IMR-90 (cell line): ENCODE measurements around the gene NOS1AP. TPM values are rescaled to one million over a fixed set of nuclear protein-coding genes. Genes with fewer than 3 reads are reported as not detected.

Experiments used
- ATAC-seq: fragments of 200-7000 bp; cut with Tn5 transposase; 2 replicates; pipeline ENCODE4 v1.9.1; 2020; ENCODE audit warnings: low read depth, mild to moderate bottlenecking, moderate library complexity
- BruUV-seq: library from RNA; stranded (reverse); fragments of 400-500 nt; replicated peaks from 2 replicates; lab custom pipeline; 2021; lab: Mats Ljungman, UMichigan
- CTCF ChIA-PET: fragments of 300-600 bp; formaldehyde crosslinking; extraction: SDS; loops from one replicate; lab custom pipeline; 2021; ENCODE audit warnings: antibody characterized with exemption; lab: Yijun Ruan, JAX
- POLR2A ChIA-PET: fragments of 300-600 bp; sonication (Branson Sonifier 250); formaldehyde crosslinking; loops from one replicate; lab custom pipeline; 2022; ENCODE audit warnings: antibody characterized with exemption; ENCODE audit not compliant: unreplicated experiment; lab: Charles Lee
- DNase-seq: peaks from one replicate; pipeline ENCODE4 v3.0.0; 2013
- H2AFZ ChIP-seq: replicated peaks from 2 replicates; pipeline ENCODE3; 2013; ENCODE audit warnings: low read length, mild to moderate bottlenecking; ENCODE audit not compliant: poor library complexity
- H2AK5ac ChIP-seq: 2 replicates; pipeline ENCODE4 v1.6.1; 2013; ENCODE audit warnings: low read depth, low read length, inconsistent platforms
- H2AK9ac ChIP-seq: replicated peaks from 2 replicates; pipeline ENCODE3; 2013; ENCODE audit warnings: mild to moderate bottlenecking, low read depth, low read length, moderate library complexity; ENCODE audit not compliant: poor library complexity
- H2BK120ac ChIP-seq: 2 replicates; pipeline ENCODE4 v1.6.1; 2013; ENCODE audit warnings: low read depth, low read length, inconsistent platforms
- H2BK15ac ChIP-seq: 3 replicates; pipeline ENCODE4 v1.6.1; 2013; ENCODE audit warnings: low read depth, low read length, inconsistent platforms
- H2BK20ac ChIP-seq: 2 replicates; pipeline ENCODE4 v1.6.1; 2013; ENCODE audit warnings: low read depth, mild to moderate bottlenecking, inconsistent platforms, low read length, moderate library complexity
- H2BK5ac ChIP-seq: 2 replicates; pipeline ENCODE4 v1.6.1; 2013; ENCODE audit warnings: mild to moderate bottlenecking, low read depth, low read length, inconsistent platforms; ENCODE audit not compliant: poor library complexity, severe bottlenecking
- H3K14ac ChIP-seq: replicated peaks from 2 replicates; pipeline ENCODE4 v1.6.1; 2013; ENCODE audit warnings: low read depth, low read length, inconsistent platforms
- H3K18ac ChIP-seq: 2 replicates; pipeline ENCODE4 v1.6.1; 2013; ENCODE audit warnings: low read depth, low read length, control low read depth
- H3K23ac ChIP-seq: 2 replicates; pipeline ENCODE4 v1.6.1; 2013; ENCODE audit warnings: low read depth, low read length, inconsistent platforms
- H3K27ac ChIP-seq: 2 replicates; pipeline ENCODE4 v1.5.1; 2013; ENCODE audit warnings: mild to moderate bottlenecking, control low read depth, low read length; ENCODE audit not compliant: insufficient read depth
- H3K27me3 ChIP-seq: 2 replicates; pipeline ENCODE4 v1.6.1; 2013; ENCODE audit warnings: low read length; ENCODE audit not compliant: control insufficient read depth, insufficient read depth
- H3K36me3 ChIP-seq: 2 replicates; pipeline ENCODE4 v1.6.1; 2013; ENCODE audit warnings: low read length, mixed read lengths; ENCODE audit not compliant: control insufficient read depth, insufficient read depth
- H3K4ac ChIP-seq: 2 replicates; pipeline ENCODE4 v1.6.1; 2013; ENCODE audit warnings: low read depth, low read length, inconsistent platforms
- H3K4me1 ChIP-seq: 2 replicates; pipeline ENCODE4 v1.6.1; 2013; ENCODE audit warnings: low read length, mixed read lengths; ENCODE audit not compliant: control insufficient read depth, insufficient read depth
- H3K4me2 ChIP-seq: 2 replicates; pipeline ENCODE4 v1.6.1; 2013; ENCODE audit warnings: low read depth, mild to moderate bottlenecking, control low read depth, low read length, moderate library complexity
- H3K4me3 ChIP-seq: 2 replicates; pipeline ENCODE4 v1.5.1; 2013; ENCODE audit warnings: low read depth, mild to moderate bottlenecking, control low read depth, low read length, moderate library complexity; ENCODE audit not compliant: insufficient read depth
- H3K56ac ChIP-seq: 2 replicates; pipeline ENCODE4 v1.6.1; 2013; ENCODE audit warnings: low read length, inconsistent platforms; ENCODE audit not compliant: insufficient read depth; ENCODE audit errors: extremely low read depth
- H3K79me1 ChIP-seq, 2 experiments: 2 replicates each; pipeline ENCODE4 v1.6.1; 2013; ENCODE audit warnings: low read length in 2 of 2, inconsistent platforms in 1 of 2, low read depth in 1 of 2
- H3K9ac ChIP-seq: 2 replicates; pipeline ENCODE4 v1.6.1; 2013; ENCODE audit warnings: low read depth, low read length, control low read depth
- H3K9me1 ChIP-seq: 2 replicates; pipeline ENCODE4 v1.6.1; 2013; ENCODE audit warnings: low read length, inconsistent platforms; ENCODE audit not compliant: insufficient read depth
- H3K9me3 ChIP-seq: 2 replicates; pipeline ENCODE4 v1.6.1; 2013; ENCODE audit warnings: low read length; ENCODE audit not compliant: control insufficient read depth, insufficient read depth
- H4K20me1 ChIP-seq: 2 replicates; pipeline ENCODE4 v1.6.1; 2013; ENCODE audit warnings: low read length, inconsistent platforms; ENCODE audit not compliant: insufficient read depth
- H4K5ac ChIP-seq: 2 replicates; pipeline ENCODE4 v1.6.1; 2013; ENCODE audit warnings: mild to moderate bottlenecking, low read depth, low read length, control low read depth
- H4K8ac ChIP-seq, 2 experiments: 2 replicates each; pipeline ENCODE4 v1.6.1; 2013; ENCODE audit warnings: low read depth in 2 of 2, low read length in 2 of 2, control low read depth in 1 of 2, inconsistent platforms in 1 of 2
- H4K91ac ChIP-seq: 2 replicates; pipeline ENCODE4 v1.6.1; 2013; ENCODE audit warnings: low read depth, low read length, inconsistent platforms; ENCODE audit not compliant: insufficient read depth
- BHLHE40 ChIP-seq: fragments of 150-350 bp; IDR thresholded peaks from 2 replicates; pipeline ENCODE4 v1.6.1; 2016; ENCODE audit warnings: mild to moderate bottlenecking, low read depth, low read length
- CEBPB ChIP-seq: IDR thresholded peaks from 2 replicates; pipeline ENCODE4 v1.6.1; 2012; ENCODE audit warnings: low read depth, low read length, improper control_type of control experiment
- FOS ChIP-seq: fragments of 150-350 bp; IDR thresholded peaks from 2 replicates; pipeline ENCODE4 v1.6.1; 2016; ENCODE audit warnings: low read depth, low read length
- MAFK ChIP-seq: IDR thresholded peaks from 2 replicates; pipeline ENCODE4 v1.6.1; 2012; ENCODE audit warnings: low read depth, low read length, improper control_type of control experiment
- MAZ ChIP-seq: IDR thresholded peaks from 2 replicates; pipeline ENCODE4 v1.6.1; 2012; ENCODE audit warnings: low read depth, mild to moderate bottlenecking, low read length, improper control_type of control experiment, moderate library complexity, borderline replicate concordance
- NFE2L2 ChIP-seq: fragments of 150-350 bp; IDR thresholded peaks from 2 replicates; pipeline ENCODE4 v1.6.1; 2016; ENCODE audit warnings: low read depth, mild to moderate bottlenecking, low read length
- RAD21 ChIP-seq: IDR thresholded peaks from 2 replicates; pipeline ENCODE4 v1.6.1; 2012; ENCODE audit warnings: low read length, improper control_type of control experiment
- WGBS, 2 experiments: methylation state at CpG; one replicate each; pipeline versions ENCODE4 v1.1.5 to v1.1.7; 2013; ENCODE audit warnings: missing lambda C conversion rate in 2 of 2; ENCODE audit not compliant: insufficient read length in 1 of 2; ENCODE audit errors: extremely low coverage in 2 of 2; 5-methylcytosine and 5-hydroxymethylcytosine counted together
- dilution Hi-C: fragments of 300-500 bp; cut with HindIII; formaldehyde crosslinking; loops from one replicate; pipeline ENCODE4 v1.14.3; 2018; ENCODE audit warnings: low sequenced_read_pairs; ENCODE audit not compliant: unreplicated experiment
- in situ Hi-C: fragments of 300-500 bp; cut with MboI; formaldehyde crosslinking; loops from 3 replicates; pipeline ENCODE4 v1.14.3; 2019; ENCODE audit warnings: low sequenced_read_pairs, inconsistent platforms, mixed read lengths
- intact Hi-C: fragments of 100-400 bp; cut with micrococcal nuclease; formaldehyde crosslinking; loops from 2 replicates; pipeline ENCODE4 v1.10.0; 2022
- polyA plus RNA-seq, 3 experiments: library from polyadenylated mRNA; depleted of rRNA; stranded (reverse); fragments of >200 nt; gene quantifications; 2 replicates each; pipeline ENCODE4 v1.2.3, GENCODE V29; 2012; ENCODE audit warnings: low replicate concordance in 1 of 3
- total RNA-seq: library from RNA; depleted of rRNA; stranded (reverse); fragments of >200 nt; gene quantifications from 2 replicates; pipeline ENCODE4 v1.2.3, GENCODE V29; 2012
- TF ChIP-seq, protein P1 (sequence below): fragments of 150-350 bp; IDR thresholded peaks from 2 replicates; pipeline ENCODE4 v1.6.1; 2016; ENCODE audit warnings: low read depth, mild to moderate bottlenecking, low read length, moderate library complexity, borderline replicate concordance

NOS1AP gene
- total and polyA plus RNA-seq, 2 of the 4 experiments (the other 2 are of a cell fraction): 0.18 to 0.19 TPM

- Histone ChIP-seq H2BK5ac (no peak overlapping the region), H3K4me1 (no peaks in the 10 kb centered on the region; the same call in 1 of the 2 replicates), H3K4ac (no peak overlapping the region), H4K5ac (no peak overlapping the region), H4K91ac (no peak overlapping the region), H2AK5ac (no peak overlapping the region), H3K27ac (no peak overlapping the region), H4K20me1 (no peaks in the 10 kb centered on the region), H3K9me3 (no peaks in the 10 kb centered on the region), H3K18ac (no peak overlapping the region), H3K9ac (no peak overlapping the region), H3K56ac (no peak overlapping the region), H3K4me2 (no peak overlapping the region), H3K23ac (no peak overlapping the region), H2BK15ac (no peak overlapping the region), H2AFZ (no peak overlapping the region), H4K8ac (no peak overlapping the region), H3K79me1 (no peaks in the 10 kb centered on the region), H2BK20ac (no peak overlapping the region), H2BK120ac (no peak overlapping the region), H3K14ac (no peak overlapping the region), H3K27me3 (peaks cover 4% of the 10 kb centered on the region; the same call in 1 of the 2 replicates), H3K9me1 (no peaks in the 10 kb centered on the region), H2AK9ac (no peak overlapping the region), H3K4me3 (no peak overlapping the region), H3K36me3 (no peaks in the 10 kb centered on the region)
- ATAC-seq: no peak
- TF ChIP-seq MAZ (no peak), FOS (no peak), RAD21 (no peak), CEBPB (no peak), MAFK (no peak), NFE2L2 (no peak), BHLHE40 (no peak)
- TF ChIP-seq, protein P1, sequence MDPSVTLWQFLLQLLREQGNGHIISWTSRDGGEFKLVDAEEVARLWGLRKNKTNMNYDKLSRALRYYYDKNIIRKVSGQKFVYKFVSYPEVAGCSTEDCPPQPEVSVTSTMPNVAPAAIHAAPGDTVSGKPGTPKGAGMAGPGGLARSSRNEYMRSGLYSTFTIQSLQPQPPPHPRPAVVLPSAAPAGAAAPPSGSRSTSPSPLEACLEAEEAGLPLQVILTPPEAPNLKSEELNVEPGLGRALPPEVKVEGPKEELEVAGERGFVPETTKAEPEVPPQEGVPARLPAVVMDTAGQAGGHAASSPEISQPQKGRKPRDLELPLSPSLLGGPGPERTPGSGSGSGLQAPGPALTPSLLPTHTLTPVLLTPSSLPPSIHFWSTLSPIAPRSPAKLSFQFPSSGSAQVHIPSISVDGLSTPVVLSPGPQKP: no peak
- dilution Hi-C loops: no loop called here
- no peak for DNase-seq
- intact Hi-C loops: no loop called here
- in situ Hi-C loops: no loop called here
- CTCF ChIA-PET: no interaction called here
- POLR2A ChIA-PET: no interaction called here
- no CpG with 5 or more reads among the region's 2 CpGs for WGBS, 2 experiments
- no TSS peak for BruUV-seq
These were observed 347.4 kb downstream of the NOS1AP start for GRCh38 chr1:162416909-162417308.
